Pulmonary artery endothelial cell (primary cell): ENCODE measurements around the gene NRDE2. TPM values are rescaled to one million over a fixed set of nuclear protein-coding genes. Genes with fewer than 3 reads are reported as not detected.

Experiments used
- total RNA-seq: library from RNA; depleted of rRNA; stranded (reverse); fragments of >200 nt; gene quantifications from 2 replicates; pipeline ENCODE4 v1.2.3, GENCODE V29; 2014

Gene NRDE2
- total RNA-seq, 1 donor from 2014 or later = 8.7 TPM

Other genes with a start within 250 kb of the NRDE2 start
- 177 and 224 TPM in 2 replicates for gene PSMC1, start 75.4 kb downstream of the NRDE2 start, total RNA-seq
- gene CALM1, start 65.1 kb upstream of the NRDE2 start, total RNA-seq = 1,262 and 1,419 TPM in 2 replicates